Dermis microvascular lymphatic vessel endothelial cell (primary cell): ENCODE results near the gene ZNF664. TPM values are rescaled to one million over a fixed set of nuclear protein-coding genes. Genes with fewer than 3 reads are reported as not detected.

ENCODE experiments used
- DNase-seq, 2 donors: peaks; one replicate each; pipeline versions ENCODE4 v3.0.0 to v3.0.0-alpha.2; 2010; ENCODE audit warnings: low read depth in 2 of 2
- total RNA-seq: library from RNA; depleted of rRNA; stranded (reverse); fragments of >200 nt; gene quantifications from 2 replicates; pipeline ENCODE4 v1.2.1, GENCODE V29; 2014

The ZNF664 gene
- total RNA-seq, 1 donor from 2014 or later = 43.6 TPM

DNA sequence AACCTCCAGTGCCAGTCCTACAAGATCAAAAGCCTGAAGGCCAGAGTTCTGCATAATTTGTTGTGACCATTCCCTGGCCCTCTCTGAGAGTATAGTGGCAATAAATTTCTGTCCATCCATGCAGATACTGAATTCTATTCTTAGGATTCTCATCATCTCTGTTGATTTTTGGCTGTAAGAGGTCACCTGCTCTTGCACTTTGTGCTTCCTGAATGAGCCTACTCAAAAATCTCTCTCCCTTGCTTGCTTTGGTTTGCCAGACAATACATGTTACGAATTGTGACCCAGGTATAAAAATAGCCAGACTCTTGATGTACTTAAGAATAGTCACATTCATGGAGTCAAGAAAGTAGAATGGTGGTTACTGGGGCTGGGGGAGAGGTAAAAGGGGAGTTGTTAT lies 16.7 kb downstream of the ZNF664 start:
- no peak for DNase-seq

DNA sequence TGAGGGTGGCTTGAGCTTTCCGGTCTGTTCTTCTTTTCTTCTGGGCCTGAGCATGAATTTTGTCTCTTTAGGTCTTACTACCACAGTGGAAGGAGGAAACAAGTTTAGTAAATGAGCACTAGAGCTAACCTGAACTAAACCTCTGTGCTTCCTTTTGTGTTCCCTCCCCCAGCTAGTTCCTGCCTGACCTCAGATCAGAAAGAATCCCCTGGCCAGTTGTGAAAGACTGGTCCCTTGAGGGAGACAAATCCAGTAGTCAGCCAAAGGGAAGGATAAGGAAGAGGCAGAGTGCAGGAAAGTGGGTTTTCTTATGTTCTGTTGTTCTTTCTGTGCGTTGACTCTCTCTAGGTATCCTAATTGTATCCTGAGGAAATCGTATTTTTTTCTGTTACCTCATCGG lies 17.5 kb downstream of the ZNF664 start:
- no peak for DNase-seq

DNA sequence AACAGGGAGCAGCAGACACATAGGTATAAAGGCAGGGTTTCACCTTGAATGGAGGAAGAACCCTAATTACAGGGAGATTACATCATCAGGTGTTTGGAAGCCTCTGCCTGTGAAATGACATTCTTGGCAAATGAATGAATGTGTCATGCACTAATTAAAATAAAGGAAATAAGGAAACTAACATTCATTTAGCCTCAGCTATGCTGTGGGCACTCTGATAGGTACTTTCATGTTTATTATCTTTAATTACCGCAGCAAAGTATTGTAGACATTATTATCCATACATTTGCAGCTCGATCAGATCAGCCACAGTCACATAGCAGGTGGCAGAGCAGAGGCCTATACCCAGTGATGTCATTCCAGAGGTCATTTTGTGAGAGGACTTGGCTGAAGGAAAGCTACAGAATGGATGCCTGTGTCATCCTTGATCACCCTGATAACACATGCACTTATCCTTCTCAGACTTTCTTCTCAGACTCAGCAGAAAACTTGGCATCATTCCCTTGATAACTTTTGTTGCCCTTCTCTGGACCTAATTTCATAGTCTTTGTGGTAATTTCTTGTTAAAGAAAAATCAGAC lies 18.4 kb downstream of the ZNF664 start:
- DNase-seq = no peak

DNA sequence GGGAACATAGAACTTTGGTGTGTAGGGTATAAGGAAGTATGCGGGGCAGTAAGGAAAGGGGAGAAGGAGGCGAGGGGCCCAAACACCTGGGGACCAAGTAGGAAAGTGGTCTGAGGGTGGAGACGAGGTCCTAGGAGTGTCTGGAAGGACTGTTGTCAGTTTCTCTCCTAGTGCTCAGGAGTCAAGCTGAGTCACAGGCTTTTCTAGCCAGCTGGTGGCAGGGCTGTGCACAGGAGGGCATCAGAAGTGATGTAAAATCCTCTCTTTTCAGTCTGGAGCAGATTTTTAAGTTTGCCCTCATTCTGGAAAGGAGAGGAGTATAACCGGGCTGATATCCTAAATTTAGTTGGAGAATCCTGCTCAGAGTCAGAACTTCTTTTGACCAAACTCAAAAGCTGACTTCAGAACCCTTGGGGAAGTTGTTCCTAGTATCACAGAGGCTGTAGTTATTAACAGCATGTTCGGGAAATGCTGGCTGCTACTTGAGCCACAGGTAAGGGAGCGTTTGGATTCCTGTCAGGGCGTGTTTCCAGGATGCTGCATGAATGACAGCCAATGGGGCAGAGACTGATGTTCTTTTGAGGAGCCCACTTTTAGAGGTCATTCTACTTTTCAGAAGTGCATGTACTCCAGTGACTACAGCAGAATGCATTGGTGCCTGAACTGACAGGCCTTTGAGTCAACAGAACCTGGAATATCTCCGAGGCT lies 19.3 kb downstream of the ZNF664 start:
- DNase-seq = no peak

DNA sequence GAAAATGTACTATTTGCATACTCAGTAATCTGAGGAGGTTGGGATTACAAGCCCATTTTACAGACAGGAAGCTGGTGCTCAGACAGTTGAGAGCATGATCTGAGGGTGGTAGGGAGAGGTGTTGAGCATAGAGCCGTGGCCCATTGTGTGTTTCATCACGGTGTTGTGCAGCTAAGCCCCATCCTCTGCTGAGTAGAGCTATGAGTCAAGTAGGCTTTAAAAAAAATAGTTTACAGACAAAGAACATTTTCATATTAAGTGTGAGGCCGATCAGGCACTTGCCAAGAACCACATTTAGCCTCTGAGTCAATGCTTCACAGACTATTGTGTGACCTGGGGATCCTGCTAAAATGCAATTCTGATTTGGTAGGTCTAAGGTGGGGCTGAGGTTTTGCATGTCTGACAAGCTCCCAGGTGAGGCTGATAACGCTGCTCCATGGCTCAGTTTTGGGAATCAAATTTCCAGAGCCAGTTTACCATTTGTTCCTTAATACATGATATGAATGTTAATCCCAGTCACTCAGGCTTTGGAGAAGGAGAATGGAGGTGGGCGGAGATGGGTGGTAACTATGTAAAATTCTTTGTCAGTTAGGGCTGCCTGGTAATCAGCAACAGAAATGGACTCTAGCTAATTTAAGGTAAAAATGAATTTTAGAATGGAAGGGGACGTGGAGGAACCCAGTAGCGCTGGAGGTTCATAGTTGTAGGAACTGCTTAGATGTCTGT lies 22.2 kb downstream of the ZNF664 start:
- DNase-seq = peak in 1 of 2 donors; percentile 49

DNA sequence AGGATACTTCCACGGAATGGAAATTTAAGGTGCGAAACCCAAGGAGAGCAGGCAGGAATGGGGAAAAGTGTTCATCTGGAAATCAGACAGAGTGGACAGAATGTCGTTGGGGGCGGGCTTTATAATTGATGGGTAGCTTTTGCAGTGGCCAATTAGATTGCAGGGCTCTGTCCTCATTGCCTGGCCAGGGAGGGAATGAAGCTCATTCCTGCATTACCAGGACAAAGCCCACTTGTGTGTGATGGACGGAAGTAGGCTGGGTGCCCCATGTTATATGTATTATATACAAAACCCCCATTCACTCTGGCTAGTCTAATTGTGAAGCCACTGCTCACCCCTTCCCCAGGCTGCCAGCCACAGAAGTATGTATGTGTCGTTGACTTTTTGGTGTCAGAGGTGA lies 23.6 kb downstream of the ZNF664 start:
- DNase-seq = no peak

DNA sequence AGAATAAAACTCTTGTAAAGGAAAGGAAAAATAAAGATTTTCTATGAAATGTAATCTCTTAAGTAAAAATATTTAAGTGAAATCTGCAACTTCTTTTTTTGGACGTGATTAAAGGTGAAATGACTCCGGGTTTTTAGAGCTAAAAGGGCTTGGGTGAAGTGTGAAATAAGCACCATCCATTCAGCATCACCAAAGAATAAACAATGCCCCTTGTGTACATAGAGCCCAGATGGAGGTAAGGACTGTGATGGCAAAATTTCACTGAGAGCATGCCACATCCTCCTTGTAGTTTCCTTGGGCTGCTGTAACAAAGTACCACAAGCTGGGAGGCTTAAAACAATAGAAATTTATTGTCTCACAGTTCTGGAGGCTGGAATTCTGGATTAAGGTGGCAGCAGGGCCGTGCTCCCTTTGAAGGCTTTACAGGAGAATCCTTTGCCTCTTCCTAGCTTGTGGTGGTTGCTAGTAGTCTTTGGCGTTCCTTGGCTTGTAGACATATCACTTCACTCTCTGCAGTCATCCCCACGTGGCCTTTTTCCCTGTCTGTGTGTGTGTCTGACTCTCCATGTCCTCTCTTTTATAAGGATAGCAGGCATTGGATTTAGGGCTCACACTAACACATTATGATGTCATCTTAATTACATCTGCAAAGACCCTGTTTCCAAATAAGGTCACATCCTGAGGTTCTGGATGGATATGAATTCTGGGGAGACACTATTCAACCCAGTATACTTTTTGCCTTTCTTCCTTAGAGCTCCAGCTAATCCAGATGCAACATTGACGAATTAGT lies 24.2 kb downstream of the ZNF664 start:
- DNase-seq = no peak

DNA sequence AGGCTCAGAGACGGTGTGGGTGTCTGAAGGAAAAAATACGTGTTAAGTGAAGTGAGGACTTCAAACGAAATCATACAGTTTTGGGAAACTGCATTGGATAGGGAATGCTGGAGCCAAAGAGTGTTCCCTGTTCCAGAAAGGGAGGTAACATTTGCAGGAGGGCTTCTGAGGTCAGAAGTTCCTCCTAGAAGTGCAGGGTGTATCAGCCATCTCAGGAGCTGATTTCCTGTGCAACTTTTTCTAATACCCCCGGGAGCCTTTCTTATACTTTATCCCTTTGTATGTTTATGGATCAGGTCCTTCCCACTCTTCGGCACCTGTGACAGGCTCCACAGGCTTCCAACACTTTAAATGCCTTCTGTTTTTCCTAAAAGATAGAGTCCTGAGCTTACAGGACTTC lies 24.9 kb downstream of the ZNF664 start:
- no peak for DNase-seq

DNA sequence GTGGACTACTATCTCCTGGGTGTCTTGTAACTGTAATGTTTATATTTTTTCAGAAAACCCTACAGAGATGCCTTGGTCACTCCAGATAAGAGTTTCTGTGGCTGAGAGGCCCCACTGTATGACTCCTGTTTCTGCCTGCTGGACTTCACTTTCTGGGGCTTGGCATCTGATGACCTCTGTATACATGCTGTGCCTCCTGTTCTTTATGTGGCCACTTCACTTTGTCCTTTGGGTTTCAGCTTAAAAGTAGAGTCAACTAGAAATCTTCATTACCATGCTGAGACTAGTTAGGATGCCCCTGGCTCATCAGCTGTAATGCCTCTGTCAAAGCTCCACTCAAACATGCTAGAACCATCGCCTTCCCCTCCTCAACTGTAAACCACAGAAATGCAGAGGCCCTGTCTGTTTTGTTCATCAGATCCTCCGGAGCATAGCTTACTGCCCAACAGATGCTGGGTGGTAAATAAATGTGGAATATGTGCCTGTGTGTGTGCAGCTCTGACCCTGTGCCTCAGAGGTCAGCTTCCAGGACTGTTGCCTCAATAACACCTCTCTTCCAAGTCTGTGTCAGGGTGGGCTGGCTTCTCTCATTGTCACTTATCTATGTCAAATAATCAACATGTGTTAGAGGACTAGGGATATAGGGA lies 25.5 kb downstream of the ZNF664 start:
- no peak for DNase-seq

DNA sequence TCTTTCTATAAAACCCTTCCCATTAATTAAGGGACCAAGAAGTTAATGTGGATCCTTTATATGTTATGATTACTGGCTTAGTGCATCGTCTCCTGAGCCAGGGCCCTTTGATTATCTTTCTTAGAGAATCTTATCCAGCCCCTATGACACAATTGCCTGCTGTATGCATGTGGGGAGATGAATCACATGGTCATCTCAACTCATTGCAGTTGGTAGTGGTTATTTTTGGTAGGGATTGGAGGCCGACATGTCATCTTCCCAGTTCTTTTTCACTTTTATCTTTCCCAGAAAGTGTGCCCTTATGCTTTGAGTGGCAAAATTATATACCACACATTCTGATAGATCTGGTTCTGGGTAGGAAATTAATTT lies 26.0 kb downstream of the ZNF664 start:
- DNase-seq = no peak

DNA sequence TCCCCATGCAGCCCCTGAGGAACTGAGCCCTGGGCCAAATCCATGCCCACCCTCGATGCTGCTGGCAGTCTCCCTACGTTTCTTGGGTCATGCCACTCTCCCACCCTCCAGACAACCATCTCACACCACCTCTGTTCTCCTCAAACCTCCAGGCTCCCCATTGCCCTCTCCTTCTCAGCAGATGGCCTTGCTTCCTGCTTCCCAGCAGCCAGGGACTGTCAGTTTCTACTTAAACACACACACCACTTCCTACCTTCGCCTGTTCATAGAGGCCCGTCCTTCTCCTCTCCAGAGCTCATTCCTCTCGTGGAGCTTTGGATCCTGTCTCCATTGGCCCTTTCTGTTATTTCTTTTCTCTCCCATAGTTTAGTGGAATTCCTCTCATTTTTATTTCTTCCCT lies 27.1 kb downstream of the ZNF664 start:
- DNase-seq = no peak

DNA sequence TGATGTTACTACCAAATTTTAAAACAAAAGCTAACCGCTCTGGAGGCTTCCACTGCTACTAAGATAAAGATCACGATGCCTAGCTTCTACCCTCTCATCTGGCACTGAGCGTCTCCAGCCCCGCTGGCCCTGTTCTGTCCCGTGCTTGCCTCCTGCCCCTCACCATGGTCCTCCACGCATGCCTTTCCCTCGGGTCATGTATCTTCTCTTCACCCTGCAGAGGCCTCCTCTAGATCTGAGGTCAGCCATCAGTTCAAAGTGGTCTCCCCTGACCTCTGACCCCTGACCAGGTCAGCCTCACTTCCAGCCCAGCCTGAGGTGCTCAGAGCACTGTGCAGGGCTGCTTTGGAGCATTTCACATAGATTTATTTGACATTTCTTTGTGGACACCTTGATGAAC lies 28.3 kb downstream of the ZNF664 start:
- DNase-seq = no peak

DNA sequence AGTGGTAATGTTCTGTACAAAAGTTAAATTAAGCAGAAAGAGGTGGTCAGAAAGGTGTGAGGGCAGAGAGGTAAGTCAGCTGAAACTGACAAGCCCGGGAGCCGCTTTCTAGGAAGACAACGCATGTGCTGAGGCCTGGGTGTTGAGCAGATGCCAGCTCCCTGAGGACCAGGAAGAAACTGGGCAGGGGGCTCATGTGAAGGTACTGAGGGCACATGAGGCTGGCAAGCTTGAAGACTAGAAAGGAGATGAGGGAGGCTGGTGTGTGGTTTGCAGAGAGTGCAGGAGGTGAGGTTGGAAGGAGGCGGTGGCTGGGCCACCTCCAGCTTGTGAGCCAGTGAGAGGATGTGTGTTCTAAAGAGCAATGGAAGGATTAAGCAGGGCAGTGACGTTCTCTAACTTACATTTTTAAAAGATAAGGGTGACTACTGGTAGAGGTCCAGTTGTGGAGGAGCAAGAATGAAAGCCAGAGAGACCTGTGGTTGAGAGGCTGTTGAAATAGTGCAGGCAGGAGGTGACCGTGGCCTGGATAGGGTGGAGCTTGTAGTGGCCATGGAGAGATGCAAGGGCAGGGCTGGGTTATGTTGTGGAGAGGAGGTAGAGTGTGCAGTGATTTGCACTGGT lies 29.1 kb downstream of the ZNF664 start:
- no peak for DNase-seq

DNA sequence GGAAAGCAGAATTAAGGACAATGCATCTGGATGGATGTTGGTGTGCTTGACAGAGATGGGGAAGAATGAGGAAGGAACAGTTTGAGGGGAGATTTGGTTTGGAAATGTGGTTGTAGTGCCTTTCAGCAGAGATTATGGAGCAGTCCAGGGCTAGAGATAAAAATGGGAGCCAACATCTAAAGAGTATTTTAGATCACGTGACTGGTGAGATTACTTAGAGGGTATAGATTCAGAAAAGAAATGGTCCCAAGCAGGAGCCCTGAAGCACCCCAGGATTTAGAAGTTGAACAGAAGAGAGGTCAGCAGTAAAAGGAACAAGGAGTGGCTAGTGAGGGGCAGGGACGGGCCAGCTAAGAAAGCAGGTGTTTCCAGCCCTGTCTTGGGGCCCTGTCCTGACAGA lies 29.6 kb downstream of the ZNF664 start:
- DNase-seq = no peak

DNA sequence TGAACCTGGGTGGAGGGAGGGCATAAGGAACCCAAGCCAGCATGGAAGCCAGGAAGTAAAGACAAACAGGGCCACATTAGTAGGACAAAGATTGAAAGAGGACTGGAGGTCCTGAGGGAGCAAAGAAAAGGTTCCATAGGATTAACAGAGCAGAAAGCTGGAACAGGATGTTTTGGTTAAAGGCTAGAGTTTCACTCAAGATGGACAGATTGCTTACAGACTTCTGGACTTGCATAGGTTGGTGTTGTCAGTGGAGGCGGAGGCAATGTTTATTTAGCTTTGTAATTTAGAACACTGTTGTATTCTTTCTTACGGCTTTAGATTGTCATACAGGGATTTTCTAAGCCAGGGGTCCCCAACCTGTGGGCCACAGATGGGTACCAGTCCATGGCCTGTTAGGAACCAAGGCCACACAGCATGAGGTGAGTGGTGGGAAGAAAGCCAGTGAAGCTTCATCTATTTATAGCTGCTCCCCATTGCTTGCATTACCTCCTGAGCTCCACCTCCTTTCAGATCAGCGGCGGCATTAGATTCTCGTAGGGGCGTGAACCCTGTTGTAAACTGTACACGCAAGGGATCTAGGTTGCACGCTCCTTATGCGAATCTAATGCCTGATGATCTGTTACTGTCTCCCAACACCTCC lies 31.3 kb downstream of the ZNF664 start:
- DNase-seq = no peak

DNA sequence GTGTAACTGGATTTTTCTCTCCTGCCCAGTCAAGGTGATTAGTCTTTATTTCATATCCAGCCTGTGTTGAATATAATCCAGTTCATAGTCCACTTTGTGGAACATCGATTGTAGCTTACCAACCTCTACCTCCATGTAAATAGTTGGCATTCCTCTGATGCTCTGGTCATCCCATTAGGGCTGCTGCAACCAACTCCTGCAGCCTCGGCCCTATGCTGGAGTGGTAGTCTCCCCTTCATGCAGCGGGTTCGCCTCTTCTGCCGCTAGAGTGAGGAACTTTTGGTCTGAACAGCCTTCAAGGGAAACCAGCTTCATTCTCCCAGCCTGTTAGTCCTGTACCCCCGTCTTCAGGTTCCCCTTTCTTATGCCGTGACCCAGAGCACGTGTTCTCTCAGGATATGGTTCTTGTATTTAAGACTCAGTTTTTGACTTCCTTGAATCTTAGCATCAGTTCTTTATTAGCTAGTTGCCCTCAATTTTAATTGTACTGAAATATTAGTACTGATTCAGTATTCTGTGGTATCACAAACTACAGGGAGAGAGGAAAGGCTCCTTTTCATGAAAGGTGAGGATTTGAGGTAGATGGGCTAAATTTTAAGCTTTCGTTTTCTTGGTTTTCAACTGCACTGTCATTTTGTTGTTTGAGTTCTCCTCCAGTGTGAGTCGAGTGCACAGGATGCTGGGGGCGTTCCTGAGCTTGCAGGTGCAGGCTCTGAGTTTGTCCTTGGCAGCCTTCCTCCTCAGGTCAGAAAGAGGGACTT lies 33.2 kb downstream of the ZNF664 start:
- no peak for DNase-seq

DNA sequence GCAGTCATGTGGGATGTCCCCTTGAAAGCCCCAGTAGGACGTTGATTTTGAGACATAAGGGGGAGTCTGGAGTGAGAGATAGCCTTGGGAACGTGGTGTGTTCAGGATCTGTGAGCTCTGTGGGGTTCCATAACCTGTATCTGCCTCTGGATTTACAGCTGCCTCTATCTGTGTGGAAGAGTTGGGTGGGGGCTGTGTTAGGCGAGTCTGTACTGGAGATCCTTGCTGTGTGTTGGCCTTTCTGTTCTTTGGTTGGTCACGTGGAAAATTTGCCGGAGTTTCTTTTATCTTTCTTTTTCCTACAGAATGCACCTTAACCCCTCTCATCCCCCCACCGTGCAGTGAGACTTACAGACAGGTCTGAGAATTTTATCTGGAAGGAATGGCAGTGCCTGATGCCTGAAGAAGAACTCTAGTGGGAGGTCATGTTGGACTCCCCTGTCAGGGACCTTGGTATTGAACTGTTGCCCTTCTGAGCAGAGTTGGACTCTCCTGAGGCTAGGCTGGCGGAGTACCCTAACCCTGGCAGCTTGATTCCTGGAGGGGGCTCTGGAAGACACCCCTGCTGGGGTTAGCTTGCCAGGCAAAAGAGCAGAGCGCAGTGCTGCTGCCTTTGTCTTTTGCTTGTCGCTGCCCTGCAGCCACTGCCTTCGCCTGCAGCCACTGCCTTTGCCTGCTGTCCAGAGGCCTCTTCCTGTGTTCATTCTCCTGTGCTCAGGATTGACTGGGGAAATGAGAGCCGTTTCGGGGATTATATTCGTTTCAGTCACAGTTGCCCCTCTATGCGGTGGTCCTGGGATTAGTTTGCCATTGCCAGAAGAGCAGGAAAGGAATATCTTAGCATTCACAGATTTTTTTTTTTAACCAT lies 34.1 kb downstream of the ZNF664 start:
- no peak for DNase-seq

DNA sequence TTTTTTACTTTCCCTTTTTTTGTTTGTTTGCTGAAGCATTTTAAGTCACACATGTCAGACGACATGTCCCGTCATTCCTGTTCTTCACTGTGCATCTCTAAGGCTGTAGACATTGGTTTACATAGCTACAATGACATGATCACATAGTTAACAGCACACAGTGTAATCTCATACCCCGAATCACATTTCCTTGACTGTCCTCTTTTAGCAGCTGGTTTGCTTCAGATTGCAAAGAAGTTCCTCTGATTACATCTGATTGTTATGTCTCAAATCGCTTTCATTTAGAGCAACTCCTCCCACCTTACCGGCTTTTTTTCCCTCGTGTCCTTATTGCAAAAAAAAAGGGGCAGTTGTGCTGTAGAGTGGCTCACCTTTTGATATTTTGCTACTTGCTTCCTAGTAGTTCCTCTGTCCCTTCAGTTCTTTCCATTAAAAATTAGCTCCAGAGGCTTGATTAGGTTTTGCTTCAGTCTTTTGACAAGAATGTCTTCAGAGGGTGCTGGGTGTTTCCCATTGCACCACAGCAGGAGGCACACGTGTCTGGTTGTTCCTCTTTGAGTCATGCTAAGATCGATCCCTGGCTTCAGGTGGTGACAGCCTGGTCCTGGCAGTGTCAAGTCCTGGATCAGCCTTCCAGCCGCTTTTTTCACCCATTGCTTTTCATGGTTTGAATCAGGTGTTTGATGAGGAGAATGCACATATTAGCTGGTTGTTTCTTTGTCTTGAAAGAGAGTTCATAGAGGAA lies 35.0 kb downstream of the ZNF664 start:
- DNase-seq = no peak
